Measurements from ENCODE around the gene DLD. TPM values are rescaled to one million over a fixed set of nuclear protein-coding genes. Genes with fewer than 3 reads are reported as not detected.

DLD gene
- total RNA-seq, 1 experiment from 2014 or later, result 88.8 TPM

DNA sequence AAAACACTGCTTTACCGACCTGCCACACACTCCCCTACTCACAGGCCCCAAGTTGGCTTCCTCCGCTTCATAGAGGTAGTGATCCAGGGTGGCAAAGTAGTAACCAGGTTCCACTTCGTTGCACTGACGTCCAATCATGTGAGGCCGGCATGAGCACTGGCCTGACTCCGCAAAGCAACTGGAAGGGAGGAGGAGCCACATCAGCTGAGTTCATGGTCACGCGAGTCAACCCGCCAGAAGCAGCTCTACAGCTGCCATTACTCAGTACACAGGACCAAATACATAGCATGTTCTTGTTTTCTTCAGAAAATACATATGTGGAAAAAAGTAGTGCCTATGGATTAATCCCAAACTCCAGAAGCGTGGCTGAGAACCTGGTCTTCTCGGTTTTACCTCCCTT is 73.5 kb downstream of the DLD start:
- ATAC-seq (no peak), DNase-seq (ENCODE audit: low read depth, low spot score) (no peak)
- TF ChIP-seq TCF7L2 (IDR thresholded peaks at IDR 0.05; ENCODE audit: low read depth, low read length) (no peak), POLR2AphosphoS5 (IDR thresholded peaks at IDR 0.05; ENCODE audit: low read depth, low read length) (no peak), SIN3A (IDR thresholded peaks at IDR 0.05; ENCODE audit: borderline replicate concordance, insufficient read depth, low read depth, low read length) (no peak)
- in situ Hi-C loops (cut with HindIII; ENCODE audit: low pct_unique_long_range_greater_than_20kb, low sequenced_read_pairs), result no loop called here
- Histone ChIP-seq H3K27ac (ENCODE audit: low read length) (no peak overlapping the region), H3K4me3 (ENCODE audit: low read depth in 2 of 2, low read length in 2 of 2) (no peak overlapping the region), H3K9me3 (ENCODE audit: control insufficient read depth, insufficient read depth, low read depth, low read length) (no peaks in the 10 kb centered on the region), H3K4me1 (ENCODE audit: control insufficient read depth, insufficient read depth, low read length) (no peaks in the 10 kb centered on the region), H3K36me3 (ENCODE audit: control insufficient read depth, insufficient read depth, low read length) (peaks cover 18% of the 10 kb centered on the region), H3K27me3 (ENCODE audit: control insufficient read depth, insufficient read depth, low read length) (no peaks in the 10 kb centered on the region)
- ChIA-PET POLR2A (no interaction called here), CTCF (no interaction called here)
- BruUV-seq (replicated peaks), result TSS peak; percentile 2
- intact Hi-C loops (cut with micrococcal nuclease; ENCODE audit: unreplicated experiment), result no loop called here

DNA sequence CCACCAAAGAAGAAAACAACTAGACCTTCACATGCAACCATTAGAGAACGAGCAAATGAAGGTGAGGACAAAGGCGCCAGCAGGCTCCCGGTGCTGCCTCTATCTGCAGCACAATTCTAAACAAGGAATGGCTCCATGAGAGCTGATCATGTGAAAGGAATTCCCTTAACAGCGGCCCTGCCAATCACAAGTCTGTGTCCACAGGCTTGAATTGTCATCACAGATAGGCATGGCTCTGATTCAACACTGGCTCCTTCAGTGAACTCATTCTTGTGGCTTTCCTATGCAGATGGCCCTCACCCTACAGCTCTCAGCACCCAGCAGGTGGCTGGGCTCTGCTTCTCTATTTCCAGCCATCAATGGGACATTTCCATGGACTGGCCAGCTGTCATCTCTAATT is 75.7 kb downstream of the DLD start:
- Histone ChIP-seq H3K9me3 (ENCODE audit: control insufficient read depth, insufficient read depth, low read depth, low read length) (no peaks in the 10 kb centered on the region), H3K36me3 (ENCODE audit: control insufficient read depth, insufficient read depth, low read length) (peaks cover 11% of the 10 kb centered on the region; the same call in 1 of the 2 replicates), H3K27me3 (ENCODE audit: control insufficient read depth, insufficient read depth, low read length) (no peaks in the 10 kb centered on the region), H3K4me1 (ENCODE audit: control insufficient read depth, insufficient read depth, low read length) (no peaks in the 10 kb centered on the region), H3K27ac (ENCODE audit: low read length) (no peak overlapping the region), H3K4me3 (ENCODE audit: low read depth in 2 of 2, low read length in 2 of 2) (no peak overlapping the region)
- TF ChIP-seq, protein P1, sequence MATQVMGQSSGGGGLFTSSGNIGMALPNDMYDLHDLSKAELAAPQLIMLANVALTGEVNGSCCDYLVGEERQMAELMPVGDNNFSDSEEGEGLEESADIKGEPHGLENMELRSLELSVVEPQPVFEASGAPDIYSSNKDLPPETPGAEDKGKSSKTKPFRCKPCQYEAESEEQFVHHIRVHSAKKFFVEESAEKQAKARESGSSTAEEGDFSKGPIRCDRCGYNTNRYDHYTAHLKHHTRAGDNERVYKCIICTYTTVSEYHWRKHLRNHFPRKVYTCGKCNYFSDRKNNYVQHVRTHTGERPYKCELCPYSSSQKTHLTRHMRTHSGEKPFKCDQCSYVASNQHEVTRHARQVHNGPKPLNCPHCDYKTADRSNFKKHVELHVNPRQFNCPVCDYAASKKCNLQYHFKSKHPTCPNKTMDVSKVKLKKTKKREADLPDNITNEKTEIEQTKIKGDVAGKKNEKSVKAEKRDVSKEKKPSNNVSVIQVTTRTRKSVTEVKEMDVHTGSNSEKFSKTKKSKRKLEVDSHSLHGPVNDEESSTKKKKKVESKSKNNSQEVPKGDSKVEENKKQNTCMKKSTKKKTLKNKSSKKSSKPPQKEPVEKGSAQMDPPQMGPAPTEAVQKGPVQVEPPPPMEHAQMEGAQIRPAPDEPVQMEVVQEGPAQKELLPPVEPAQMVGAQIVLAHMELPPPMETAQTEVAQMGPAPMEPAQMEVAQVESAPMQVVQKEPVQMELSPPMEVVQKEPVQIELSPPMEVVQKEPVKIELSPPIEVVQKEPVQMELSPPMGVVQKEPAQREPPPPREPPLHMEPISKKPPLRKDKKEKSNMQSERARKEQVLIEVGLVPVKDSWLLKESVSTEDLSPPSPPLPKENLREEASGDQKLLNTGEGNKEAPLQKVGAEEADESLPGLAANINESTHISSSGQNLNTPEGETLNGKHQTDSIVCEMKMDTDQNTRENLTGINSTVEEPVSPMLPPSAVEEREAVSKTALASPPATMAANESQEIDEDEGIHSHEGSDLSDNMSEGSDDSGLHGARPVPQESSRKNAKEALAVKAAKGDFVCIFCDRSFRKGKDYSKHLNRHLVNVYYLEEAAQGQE (IDR thresholded peaks at IDR 0.05; ENCODE audit: insufficient read depth in 1 of 2, low read depth in 2 of 2, low read length in 1 of 2), result no peak
- no peak for TF ChIP-seq TCF7L2 (IDR thresholded peaks at IDR 0.05; ENCODE audit: low read depth, low read length)
- no peak for TF ChIP-seq POLR2AphosphoS5 (IDR thresholded peaks at IDR 0.05; ENCODE audit: low read depth, low read length)
- TF ChIP-seq, protein P2, sequence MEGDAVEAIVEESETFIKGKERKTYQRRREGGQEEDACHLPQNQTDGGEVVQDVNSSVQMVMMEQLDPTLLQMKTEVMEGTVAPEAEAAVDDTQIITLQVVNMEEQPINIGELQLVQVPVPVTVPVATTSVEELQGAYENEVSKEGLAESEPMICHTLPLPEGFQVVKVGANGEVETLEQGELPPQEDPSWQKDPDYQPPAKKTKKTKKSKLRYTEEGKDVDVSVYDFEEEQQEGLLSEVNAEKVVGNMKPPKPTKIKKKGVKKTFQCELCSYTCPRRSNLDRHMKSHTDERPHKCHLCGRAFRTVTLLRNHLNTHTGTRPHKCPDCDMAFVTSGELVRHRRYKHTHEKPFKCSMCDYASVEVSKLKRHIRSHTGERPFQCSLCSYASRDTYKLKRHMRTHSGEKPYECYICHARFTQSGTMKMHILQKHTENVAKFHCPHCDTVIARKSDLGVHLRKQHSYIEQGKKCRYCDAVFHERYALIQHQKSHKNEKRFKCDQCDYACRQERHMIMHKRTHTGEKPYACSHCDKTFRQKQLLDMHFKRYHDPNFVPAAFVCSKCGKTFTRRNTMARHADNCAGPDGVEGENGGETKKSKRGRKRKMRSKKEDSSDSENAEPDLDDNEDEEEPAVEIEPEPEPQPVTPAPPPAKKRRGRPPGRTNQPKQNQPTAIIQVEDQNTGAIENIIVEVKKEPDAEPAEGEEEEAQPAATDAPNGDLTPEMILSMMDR (IDR thresholded peaks at IDR 0.05), result no peak
- TF ChIP-seq SIN3A (IDR thresholded peaks at IDR 0.05; ENCODE audit: borderline replicate concordance, insufficient read depth, low read depth, low read length), result no peak
- CTCF ChIA-PET, result no interaction called here
- ATAC-seq (peak; percentile 79), DNase-seq (ENCODE audit: low read depth, low spot score) (peak; percentile 69)
- in situ Hi-C loops (cut with HindIII; ENCODE audit: low pct_unique_long_range_greater_than_20kb, low sequenced_read_pairs) (no loop called here), intact Hi-C loops (cut with micrococcal nuclease; ENCODE audit: unreplicated experiment) (no loop called here)
- BruUV-seq (replicated peaks), result no TSS peak
- POLR2A ChIA-PET, result no interaction called here

DNA sequence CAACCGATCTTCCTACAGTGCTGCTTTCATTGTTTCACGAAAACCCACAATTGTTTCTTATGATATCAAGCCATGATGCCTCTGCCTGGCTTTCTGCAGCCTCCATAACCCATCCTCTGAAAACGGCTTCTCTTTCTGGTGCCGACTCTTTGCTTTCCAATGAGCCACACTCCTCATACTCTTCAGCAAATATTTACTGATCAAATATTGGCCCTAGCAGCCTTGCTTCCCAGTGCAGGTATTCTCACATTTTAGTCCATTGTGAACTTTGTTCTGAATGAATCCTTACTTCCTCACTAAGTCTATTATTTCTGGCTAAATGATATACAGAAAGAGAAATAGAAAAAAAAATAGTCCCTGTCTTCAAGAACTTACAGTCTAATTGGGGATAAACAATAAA is 76.4 kb downstream of the DLD start:
- intact Hi-C loops (cut with micrococcal nuclease; ENCODE audit: unreplicated experiment), result no loop called here
- TF ChIP-seq, protein P1 (IDR thresholded peaks at IDR 0.05; ENCODE audit: insufficient read depth in 1 of 2, low read depth in 2 of 2, low read length in 1 of 2), result no peak
- DNase-seq (ENCODE audit: low read depth, low spot score) (no peak), ATAC-seq (no peak)
- Histone ChIP-seq H3K4me3 (ENCODE audit: low read depth in 2 of 2, low read length in 2 of 2) (no peak overlapping the region), H3K27me3 (ENCODE audit: control insufficient read depth, insufficient read depth, low read length) (no peaks in the 10 kb centered on the region), H3K36me3 (ENCODE audit: control insufficient read depth, insufficient read depth, low read length) (peaks cover 14% of the 10 kb centered on the region), H3K4me1 (ENCODE audit: control insufficient read depth, insufficient read depth, low read length) (no peaks in the 10 kb centered on the region), H3K27ac (ENCODE audit: low read length) (no peak overlapping the region), H3K9me3 (ENCODE audit: control insufficient read depth, insufficient read depth, low read depth, low read length) (no peaks in the 10 kb centered on the region)
- in situ Hi-C loops (cut with HindIII; ENCODE audit: low pct_unique_long_range_greater_than_20kb, low sequenced_read_pairs), result no loop called here
- no TSS peak for BruUV-seq (replicated peaks)
- ChIA-PET POLR2A (no interaction called here), CTCF (no interaction called here)
